Measurements from ENCODE around the gene ESYT1. TPM values are rescaled to one million over a fixed set of nuclear protein-coding genes. Genes with fewer than 3 reads are reported as not detected.
A peak's percentile ranks its signal among the peaks of the same experiment; 100 is the strongest.
"Not testable (repeated sequence)": the region's sequence is repeated elsewhere in the genome, so short reads cannot be mapped to it uniquely, and the experiment has no call there.

ESYT1 gene
- total RNA-seq, 2 donors from 2014 or later = 234 to 236 TPM

GRCh38 chr12:56152756-56153677, 24.9 kb downstream of the ESYT1 start:
- Mint-ChIP-seq H3K27ac (peak overlapping the region; percentile 90), H3K27me3 (no peaks in the 10 kb centered on the region), H3K36me3 (ENCODE audit: low read depth) (peaks cover 29% of the 10 kb centered on the region), H3K4me3 (peak overlapping the region; percentile 81), H3K9me3 (no peaks in the 10 kb centered on the region), H3K4me1 (peaks cover 6% of the 10 kb centered on the region)
- ATAC-seq (replicated peaks) = no peak

DNA sequence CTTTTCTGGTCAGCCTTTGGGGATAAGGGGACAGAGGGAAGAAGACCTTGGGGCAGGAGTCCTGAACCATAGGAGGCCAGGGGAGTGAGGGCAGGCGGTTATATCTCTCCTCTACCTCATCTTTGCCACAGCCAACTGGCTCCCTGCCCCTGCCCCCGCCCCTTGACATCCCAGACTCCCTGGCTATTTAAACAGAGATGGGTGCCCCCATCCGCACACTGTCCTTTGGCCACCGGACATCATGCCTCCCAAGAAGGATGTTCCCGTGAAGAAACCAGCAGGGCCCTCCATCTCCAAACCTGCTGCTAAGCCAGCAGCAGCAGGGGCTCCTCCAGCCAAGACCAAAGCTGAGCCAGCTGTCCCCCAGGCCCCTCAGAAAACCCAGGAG, 25.6 kb downstream of the ESYT1 start:
- Mint-ChIP-seq H3K27ac (peak overlapping the region; percentile 90), H3K36me3 (ENCODE audit: low read depth) (peaks cover 35% of the 10 kb centered on the region), H3K4me1 (peaks cover 6% of the 10 kb centered on the region), H3K9me3 (no peaks in the 10 kb centered on the region), H3K27me3 (no peaks in the 10 kb centered on the region), H3K4me3 (peak overlapping the region; percentile 81)
- ATAC-seq (replicated peaks) = no peak

DNA sequence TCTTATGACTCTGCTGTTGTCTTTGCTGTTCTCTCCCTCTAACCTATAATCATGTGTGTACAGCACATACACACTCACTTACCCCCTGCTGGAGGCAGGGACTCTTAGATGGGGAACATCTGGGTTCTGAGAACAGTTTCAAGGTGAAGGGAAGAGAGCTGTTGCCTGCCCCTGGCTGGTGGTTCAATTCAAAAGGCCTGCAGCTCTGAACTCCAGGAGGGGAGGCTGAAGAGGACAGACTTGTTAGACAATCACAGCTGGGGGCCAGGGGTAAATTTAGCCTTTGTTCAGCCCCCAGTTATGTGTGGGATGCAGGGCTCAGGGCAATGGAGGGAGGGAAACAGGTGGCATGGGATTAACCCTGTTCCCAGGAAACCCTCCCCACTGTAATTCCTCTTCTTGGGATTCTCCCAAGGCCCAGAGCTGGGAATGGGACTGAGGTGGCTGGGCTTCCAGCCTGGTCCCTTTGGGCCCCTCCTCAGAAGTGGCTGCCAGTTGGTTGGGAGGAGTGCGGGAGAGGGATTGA, 26.2 kb downstream of the ESYT1 start:
- no peak overlapping the region for H3K4me3 Mint-ChIP-seq
- H3K9me3 Mint-ChIP-seq = no peaks in the 10 kb centered on the region
- no peak overlapping the region for H3K27ac Mint-ChIP-seq
- peaks cover 42% of the 10 kb centered on the region for H3K36me3 Mint-ChIP-seq (ENCODE audit: low read depth)
- ATAC-seq (replicated peaks) = no peak
- H3K27me3 Mint-ChIP-seq = no peaks in the 10 kb centered on the region
- peaks cover 6% of the 10 kb centered on the region for H3K4me1 Mint-ChIP-seq

- Mint-ChIP-seq H3K4me1 (peaks cover 6% of the 10 kb centered on the region), H3K36me3 (ENCODE audit: low read depth) (peaks cover 47% of the 10 kb centered on the region), H3K9me3 (no peaks in the 10 kb centered on the region), H3K27ac (no peak overlapping the region), H3K27me3 (no peaks in the 10 kb centered on the region), H3K4me3 (peak overlapping the region; percentile 99)
- no peak for ATAC-seq (replicated peaks)
These were observed 26.8 kb downstream of the ESYT1 start for GRCh38 chr12:56154818-56155217.

GRCh38 chr12:56155256-56155845, 27.3 kb downstream of the ESYT1 start:
- Mint-ChIP-seq H3K4me3 (peak overlapping the region; percentile 99), H3K36me3 (ENCODE audit: low read depth) (peaks cover 52% of the 10 kb centered on the region), H3K27ac (no peak overlapping the region), H3K4me1 (peaks cover 12% of the 10 kb centered on the region), H3K9me3 (no peaks in the 10 kb centered on the region), H3K27me3 (no peaks in the 10 kb centered on the region)
- no peak for ATAC-seq (replicated peaks)

DNA sequence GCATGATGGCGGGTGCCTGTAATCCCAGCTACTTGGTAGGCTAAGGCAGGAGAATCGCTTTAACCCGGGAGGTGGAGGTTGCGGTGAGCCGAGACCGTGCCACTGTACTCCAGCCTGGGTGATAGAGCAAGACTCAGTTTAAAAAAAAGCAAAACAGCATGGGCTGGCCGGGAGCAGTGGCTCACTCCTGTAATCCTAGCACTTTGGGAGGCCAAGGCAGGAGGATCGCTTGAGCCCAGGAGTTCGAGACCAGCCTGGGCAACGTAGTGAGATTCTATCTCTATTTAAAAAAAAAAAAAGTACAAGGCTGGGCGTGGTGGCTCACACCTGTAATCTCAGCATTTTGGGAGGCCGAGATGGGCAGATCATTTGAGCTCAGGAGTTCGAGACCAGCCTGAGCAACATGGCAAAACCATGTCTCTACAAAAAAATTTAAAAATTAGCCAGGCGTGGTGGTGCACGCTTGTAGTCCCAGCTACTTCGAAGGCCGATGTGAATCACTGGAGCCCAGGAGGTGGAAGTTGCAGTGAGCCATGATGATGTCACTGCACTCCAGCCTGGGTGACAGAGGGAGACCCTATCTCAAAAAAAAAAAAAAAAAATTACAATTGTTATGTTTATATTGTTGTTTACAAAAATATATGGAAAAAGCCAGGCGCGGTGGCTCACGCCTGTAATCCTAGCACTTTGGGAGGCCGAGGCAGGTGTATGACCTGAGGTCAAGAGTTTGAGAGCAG, 28.6 kb downstream of the ESYT1 start:
- Mint-ChIP-seq H3K27ac (peak overlapping the region; percentile 92), H3K4me3 (peak overlapping the region; percentile 99), H3K4me1 (peaks cover 12% of the 10 kb centered on the region), H3K36me3 (ENCODE audit: low read depth) (peaks cover 61% of the 10 kb centered on the region)
- not testable (repeated sequence) for H3K9me3 Mint-ChIP-seq; H3K27me3 Mint-ChIP-seq; ATAC-seq (replicated peaks)

- peak; percentile 44 for ATAC-seq (replicated peaks)
- peak overlapping the region; percentile 92 for H3K27ac Mint-ChIP-seq
- no peaks in the 10 kb centered on the region for H3K27me3 Mint-ChIP-seq
- H3K9me3 Mint-ChIP-seq = no peaks in the 10 kb centered on the region
- peaks cover 14% of the 10 kb centered on the region for H3K4me1 Mint-ChIP-seq
- H3K36me3 Mint-ChIP-seq (ENCODE audit: low read depth) = peaks cover 68% of the 10 kb centered on the region
- peak overlapping the region; percentile 99 for H3K4me3 Mint-ChIP-seq
These were observed 29.3 kb downstream of the ESYT1 start for GRCh38 chr12:56157201-56158028.

- H3K27me3 Mint-ChIP-seq = no peaks in the 10 kb centered on the region
- H3K4me3 Mint-ChIP-seq = peak within 1 kb of the TSS; percentile 99
- no peaks in the 10 kb centered on the region for H3K9me3 Mint-ChIP-seq
- ATAC-seq (replicated peaks) = peak; percentile 89
- peak within 1 kb of the TSS; percentile 92 for H3K27ac Mint-ChIP-seq
- peaks cover 77% of the 10 kb centered on the region for H3K36me3 Mint-ChIP-seq (ENCODE audit: low read depth)
- peaks cover 14% of the 10 kb centered on the region for H3K4me1 Mint-ChIP-seq
These were observed 30.2 kb downstream of the ESYT1 start, which contains the start of gene MYL6 for GRCh38 chr12:56158029-56158925. Gene MYL6 (plus strand): TSS chr12:56158359. CDS start chr12:56158402, 43 bp downstream.

- peaks cover 84% of the 10 kb centered on the region for H3K36me3 Mint-ChIP-seq (ENCODE audit: low read depth)
- ATAC-seq (replicated peaks) = peak; percentile 11
- H3K4me3 Mint-ChIP-seq = peak overlapping the region; percentile 99
- H3K27ac Mint-ChIP-seq = peak overlapping the region; percentile 92
- no peaks in the 10 kb centered on the region for H3K27me3 Mint-ChIP-seq
- H3K4me1 Mint-ChIP-seq = peaks cover 14% of the 10 kb centered on the region
- H3K9me3 Mint-ChIP-seq = no peaks in the 10 kb centered on the region
These were observed 30.9 kb downstream of the ESYT1 start for GRCh38 chr12:56158926-56159461.

DNA sequence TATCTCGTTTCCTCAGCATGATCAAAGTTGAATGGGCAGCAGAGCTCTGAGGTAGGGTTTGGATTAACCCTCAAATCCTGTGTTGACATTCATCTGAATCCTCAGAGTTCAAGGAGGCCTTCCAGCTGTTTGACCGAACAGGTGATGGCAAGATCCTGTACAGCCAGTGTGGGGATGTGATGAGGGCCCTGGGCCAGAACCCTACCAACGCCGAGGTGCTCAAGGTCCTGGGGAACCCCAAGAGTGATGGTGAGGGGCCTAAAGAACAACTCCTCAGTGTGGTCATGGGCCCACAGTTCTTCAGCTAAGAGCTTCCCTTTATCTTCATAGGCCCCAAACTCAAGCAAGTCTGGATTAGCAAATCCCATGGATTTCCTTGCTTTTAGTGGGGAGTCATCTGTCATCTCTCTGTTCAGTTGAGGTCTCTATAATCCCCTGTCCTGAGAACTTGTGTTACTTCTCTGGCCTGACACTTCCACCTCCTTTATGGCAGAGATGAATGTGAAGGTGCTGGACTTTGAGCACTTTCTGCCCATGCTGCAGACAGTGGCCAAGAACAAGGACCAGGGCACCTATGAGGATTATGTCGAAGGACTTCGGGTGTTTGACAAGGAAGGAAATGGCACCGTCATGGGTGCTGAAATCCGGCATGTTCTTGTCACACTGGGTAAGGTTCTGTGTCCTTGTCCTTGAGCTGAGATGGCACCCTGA, 31.6 kb downstream of the ESYT1 start:
- ATAC-seq (replicated peaks) = no peak
- peak overlapping the region; percentile 92 for H3K27ac Mint-ChIP-seq
- H3K4me3 Mint-ChIP-seq = peak overlapping the region; percentile 99
- no peaks in the 10 kb centered on the region for H3K27me3 Mint-ChIP-seq
- H3K36me3 Mint-ChIP-seq (ENCODE audit: low read depth) = peaks cover 91% of the 10 kb centered on the region
- no peaks in the 10 kb centered on the region for H3K9me3 Mint-ChIP-seq
- peaks cover 14% of the 10 kb centered on the region for H3K4me1 Mint-ChIP-seq

- H3K4me1 Mint-ChIP-seq = peaks cover 14% of the 10 kb centered on the region
- no peaks in the 10 kb centered on the region for H3K9me3 Mint-ChIP-seq
- H3K27ac Mint-ChIP-seq = peak overlapping the region; percentile 81
- no peaks in the 10 kb centered on the region for H3K27me3 Mint-ChIP-seq
- peak overlapping the region; percentile 99 for H3K4me3 Mint-ChIP-seq
- peak; percentile 38 for ATAC-seq (replicated peaks)
- H3K36me3 Mint-ChIP-seq (ENCODE audit: low read depth) = peaks cover 91% of the 10 kb centered on the region
These were observed 32.2 kb downstream of the ESYT1 start for GRCh38 chr12:56160193-56160763.
